ENCODE data around the gene CSNK2B.

GRCh38 chr6:31697555-31697954, 31.7 kb downstream of the CSNK2B start:
- TF ChIP-seq POLR2A (IDR thresholded peaks at IDR 0.05) (no peak), CTCF (IDR thresholded peaks at IDR 0.05) (no peak)

Data from testis (tissue), 2 donors.